Heart left ventricle (tissue), 13 donors: ENCODE measurements around the gene SLC38A10.

ENCODE experiments used
- CTCF ChIP-seq, 12 donors: fragments of 200-600 bp; sonication (generic) in 4 of 12; IDR thresholded peaks; one replicate each; pipeline versions ENCODE4 v1.5.0 to v1.8.0; 2018 to 2022; ENCODE audit warnings: antibody characterized with exemption in 12 of 12, mild to moderate bottlenecking in 5 of 12
- POLR2A ChIP-seq, 2 donors: fragments of 450-650 bp; IDR thresholded peaks; one replicate each; pipeline ENCODE4 v1.6.1; 2017; ENCODE audit warnings: antibody characterized with exemption in 2 of 2, mild to moderate bottlenecking in 2 of 2, moderate library complexity in 2 of 2
- donor health status: ischemic (EF 13 %, LVEDD 7.1; RV severe dilation, severe dysfunction).
- donor health status: DM: no; HTN: yes; CAD: no.
- donor health status: DM: no; HTN: no; CAD: no.
- donor health status: ischemic (EF 25% LVEDD 6.9; RV normal size, moderate dysfunction).
- donor health status: ischemic (EF 25% LVEDD 5.7; RV mildly dilated, moderate dysfunction).
- donor health status: ischemic (EF 35%, LVEDD 5.7; RV mildly dilated, moderate dysfunction).
- donor health status: nonischemic (EF 11% LVEDD 7.7; RV severe dilation, severe dysfunction).
- donor health status: DM: yes; HTN: yes; CAD: no.
- donor health status: PGD.
- donor health status: ischemic (EF 29% LVEDD 5.4; RV normal size, mild dysfunction).
- donor health status: nonischemic (EF 23%, LVEDD 6.1; RV moderate dilation, normal function).

- no peak for TF ChIP-seq CTCF (IDR thresholded peaks at IDR 0.05)
- no peak for TF ChIP-seq POLR2A (IDR thresholded peaks at IDR 0.05)
These were observed 12.2 kb downstream of the SLC38A10 start for GRCh38 chr17:81282876-81283275.
